Stimulated activated CD8-positive, alpha-beta memory T cell treated with anti-CD3 and anti-CD28 coated beads, Interleukin-2, amount 100 ng/mL, for 48 hours (primary cell): ENCODE results near the gene XPR1.

Source experiments
- DNase-seq, 2 donors: peaks; one replicate each; pipeline ENCODE4 v3.0.0-alpha.2; 2020; ENCODE audit warnings: low read depth in 2 of 2

XPR1 gene

GRCh38 chr1:180892272-180892671 lies 260.4 kb downstream of the XPR1 start:
- no peak for DNase-seq

- DNase-seq, result no peak
Observed at GRCh38 chr1:180892675-180893074, 260.9 kb downstream of the XPR1 start.

DNA sequence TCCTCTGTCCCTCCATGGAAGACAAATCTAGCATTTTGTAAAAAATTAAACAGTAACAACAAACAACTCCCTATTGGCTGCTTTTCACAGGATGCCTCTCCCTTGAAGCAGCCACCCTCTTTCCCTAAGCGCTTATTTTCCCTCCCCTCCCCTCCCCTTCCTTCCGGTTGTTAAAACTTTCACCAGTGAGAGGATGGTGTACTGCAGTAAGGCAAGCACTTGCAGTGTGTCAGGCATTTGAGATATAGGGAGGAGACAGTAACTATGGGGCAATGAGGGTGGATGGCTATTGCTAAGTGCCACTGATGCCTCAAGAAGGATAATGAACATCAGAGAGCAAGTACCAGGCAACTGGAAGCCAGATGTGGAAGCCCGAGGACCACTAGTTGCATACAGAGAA lies 261.8 kb downstream of the XPR1 start:
- DNase-seq, result no peak

GRCh38 chr1:180896161-180896560 lies 264.3 kb downstream of the XPR1 start:
- no peak for DNase-seq

GRCh38 chr1:180898441-180899219 lies 266.8 kb downstream of the XPR1 start:
- no peak for DNase-seq

DNA sequence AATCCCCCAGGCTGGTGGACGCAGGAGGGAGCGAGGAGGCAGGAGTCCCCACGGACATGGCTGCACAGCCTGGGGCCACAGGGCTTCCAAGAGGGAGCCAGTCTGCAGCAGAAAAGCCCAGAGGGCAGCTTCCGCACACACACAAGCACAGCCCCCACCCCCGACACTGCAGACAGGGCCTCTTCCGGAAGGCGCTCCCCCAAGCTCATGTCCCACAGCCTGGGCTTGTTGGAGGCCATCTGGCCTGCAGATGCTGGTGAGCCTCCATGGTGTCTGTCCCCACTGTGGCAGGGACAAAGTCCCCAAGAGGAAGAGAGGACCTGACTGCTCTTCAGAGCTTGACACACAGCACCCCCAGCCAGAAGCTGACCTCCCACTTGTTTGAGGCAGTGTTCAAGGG lies 267.4 kb downstream of the XPR1 start:
- DNase-seq, result no peak

DNA sequence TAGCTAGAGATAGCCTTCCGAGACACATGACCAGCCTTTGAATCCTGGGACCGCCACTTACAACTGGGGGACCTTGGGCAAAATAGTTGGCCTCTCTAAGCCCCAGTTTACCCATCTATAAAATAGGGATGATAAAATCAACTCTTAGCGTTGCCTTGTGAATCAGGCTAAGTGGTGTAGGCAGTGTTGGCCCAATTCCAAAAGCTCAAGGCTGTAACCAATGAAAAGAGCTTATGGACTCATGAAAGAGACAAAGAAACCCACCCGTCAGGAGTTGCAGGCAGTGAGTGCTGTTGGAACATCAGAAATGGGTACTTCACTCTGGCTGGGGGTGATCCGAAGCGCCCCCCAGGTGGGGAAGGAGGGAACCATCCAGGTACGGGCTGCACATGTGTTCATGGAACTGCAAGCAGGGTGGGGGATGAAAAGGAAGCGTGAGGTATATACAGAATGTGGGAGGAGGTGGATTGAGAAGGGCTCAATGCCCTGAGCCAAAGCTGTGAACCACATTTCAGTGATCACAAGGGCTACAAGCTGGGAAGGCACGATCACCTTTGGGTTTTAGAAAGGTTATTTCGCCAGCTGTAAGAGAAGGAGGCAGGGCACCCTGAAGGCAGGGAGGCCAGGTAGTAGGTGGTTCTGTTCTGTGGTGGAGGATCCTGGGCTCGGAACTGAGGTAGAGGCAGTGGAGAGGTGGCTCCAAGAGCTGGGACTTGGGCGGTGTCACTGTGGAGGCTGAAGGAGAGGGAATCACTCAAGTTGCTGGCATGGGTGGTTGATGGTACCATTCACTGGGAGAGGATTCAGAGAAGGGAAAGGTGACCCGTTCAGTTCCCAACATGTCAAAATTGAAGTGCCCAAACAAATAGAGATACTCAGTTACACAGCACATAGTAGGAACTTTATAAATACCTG lies 269.5 kb downstream of the XPR1 start:
- DNase-seq, result no peak

GRCh38 chr1:180902541-180902940 lies 270.7 kb downstream of the XPR1 start:
- DNase-seq, result no peak

DNA sequence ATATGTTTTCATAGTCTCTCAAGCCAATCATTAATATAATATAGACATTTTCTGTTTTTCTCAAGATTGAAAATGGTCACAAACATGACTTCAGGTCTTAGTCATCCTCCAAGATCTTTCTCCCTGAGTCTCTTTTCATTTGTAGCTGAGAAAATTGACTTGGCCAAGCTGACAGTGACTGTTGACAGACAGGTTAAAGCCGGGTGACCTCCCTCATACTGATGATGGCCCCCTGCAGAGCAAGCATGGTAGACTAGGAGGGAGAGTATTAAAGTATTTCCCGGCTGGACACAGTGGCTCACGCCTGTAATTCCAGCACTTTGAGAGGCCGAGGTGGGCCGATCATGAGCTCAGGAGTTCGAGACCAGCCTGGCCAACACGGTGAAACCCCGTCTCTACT lies 274.1 kb downstream of the XPR1 start:
- DNase-seq, result no peak

DNA sequence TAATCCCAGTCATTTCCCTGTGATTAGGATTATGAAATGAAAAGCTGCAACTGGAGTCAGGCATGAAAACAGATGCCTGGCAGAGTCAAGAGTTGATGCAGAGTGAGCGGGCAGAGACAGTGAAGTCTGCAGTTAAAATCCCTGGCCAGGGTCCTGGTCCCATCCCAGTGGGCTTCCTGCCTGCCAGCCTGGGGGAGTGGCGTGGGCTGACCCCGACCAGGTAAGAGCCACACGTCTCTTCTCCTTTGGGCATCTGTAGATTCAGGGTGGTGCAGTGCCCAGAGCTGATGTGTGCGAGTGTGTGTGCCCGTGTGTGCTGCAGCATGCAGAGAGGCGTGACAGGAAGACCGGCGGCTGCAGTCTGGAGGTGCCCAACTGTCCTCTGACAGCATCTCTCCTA lies 274.7 kb downstream of the XPR1 start:
- DNase-seq, result no peak

GRCh38 chr1:180907313-180908055 lies 275.7 kb downstream of the XPR1 start:
- DNase-seq, result no peak

DNA sequence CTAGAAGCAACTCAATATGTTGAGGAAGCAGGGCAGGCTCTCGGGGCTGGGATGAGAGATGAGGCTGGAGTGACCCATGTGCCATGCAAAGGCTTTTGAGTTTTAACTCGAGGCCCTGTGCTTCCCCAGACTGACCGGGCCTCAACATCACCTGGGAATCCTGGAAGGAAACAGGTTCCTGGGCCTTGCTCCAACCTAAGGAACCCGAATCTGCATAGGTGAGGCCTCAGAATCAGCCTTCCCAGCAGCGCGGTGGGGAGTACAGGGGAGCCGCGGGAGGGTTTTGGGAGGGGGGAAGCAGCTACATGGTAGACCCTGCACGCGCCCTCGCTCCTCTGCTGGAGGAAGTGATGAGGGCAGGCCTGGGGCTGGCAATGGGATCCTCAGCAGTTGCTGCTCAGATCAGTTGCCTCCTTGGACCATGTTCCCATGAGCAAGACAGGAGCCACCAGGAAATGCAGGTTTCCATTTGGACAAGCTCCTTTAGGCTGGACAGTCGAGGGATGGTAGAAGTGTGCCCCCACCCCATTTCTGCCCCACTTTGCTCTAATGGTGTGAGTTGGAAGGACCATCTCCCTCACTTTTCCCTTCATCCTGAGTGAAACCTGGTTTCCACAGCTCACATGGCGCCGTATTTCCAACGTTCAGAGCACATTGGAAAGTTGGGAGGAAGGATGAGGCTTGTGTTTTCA lies 276.4 kb downstream of the XPR1 start:
- no peak for DNase-seq

DNA sequence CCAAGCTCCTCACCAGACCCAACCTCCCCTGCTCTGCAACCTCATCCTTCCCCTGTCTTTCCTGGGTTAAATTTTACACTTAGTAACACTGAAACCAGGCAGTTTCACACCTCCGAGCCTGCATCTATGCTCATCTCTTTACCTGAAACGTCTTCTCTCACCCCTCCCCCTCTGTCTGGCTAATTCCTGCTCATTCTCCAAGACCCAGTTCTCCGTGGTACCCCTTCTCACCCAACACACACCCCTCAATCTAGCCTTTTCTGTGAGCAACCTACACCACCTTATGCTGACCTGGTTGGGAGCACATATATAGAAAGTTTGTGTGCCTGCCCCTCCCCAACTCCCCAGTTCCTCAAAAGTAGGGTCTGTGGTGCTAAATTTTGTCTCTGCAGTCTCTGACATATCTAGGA lies 277.2 kb downstream of the XPR1 start:
- DNase-seq, result no peak

DNA sequence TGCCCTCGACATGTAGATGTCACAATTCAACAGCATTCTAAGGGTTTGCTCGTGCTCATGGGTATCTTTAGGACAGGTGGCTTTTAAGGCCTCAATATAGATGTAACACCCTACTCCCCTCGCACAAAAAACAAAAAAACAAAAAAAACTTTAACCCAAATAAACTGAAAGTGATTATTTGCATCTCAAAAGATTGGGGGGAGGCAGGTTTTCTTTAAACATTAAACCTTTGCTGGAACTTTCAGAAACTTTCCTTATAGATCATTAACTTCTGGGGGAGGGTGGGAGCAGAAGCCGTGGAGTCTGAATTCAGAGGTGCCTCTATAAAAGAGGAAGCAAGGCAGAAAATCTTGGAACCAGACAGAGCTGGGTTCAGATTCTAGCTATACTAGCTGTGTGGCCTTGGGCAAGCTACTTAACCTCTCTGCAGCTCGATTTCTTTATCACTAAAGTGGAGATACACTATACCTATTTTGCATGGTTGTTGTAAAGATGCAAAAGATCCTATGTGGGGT lies 277.7 kb downstream of the XPR1 start:
- DNase-seq, result no peak

DNA sequence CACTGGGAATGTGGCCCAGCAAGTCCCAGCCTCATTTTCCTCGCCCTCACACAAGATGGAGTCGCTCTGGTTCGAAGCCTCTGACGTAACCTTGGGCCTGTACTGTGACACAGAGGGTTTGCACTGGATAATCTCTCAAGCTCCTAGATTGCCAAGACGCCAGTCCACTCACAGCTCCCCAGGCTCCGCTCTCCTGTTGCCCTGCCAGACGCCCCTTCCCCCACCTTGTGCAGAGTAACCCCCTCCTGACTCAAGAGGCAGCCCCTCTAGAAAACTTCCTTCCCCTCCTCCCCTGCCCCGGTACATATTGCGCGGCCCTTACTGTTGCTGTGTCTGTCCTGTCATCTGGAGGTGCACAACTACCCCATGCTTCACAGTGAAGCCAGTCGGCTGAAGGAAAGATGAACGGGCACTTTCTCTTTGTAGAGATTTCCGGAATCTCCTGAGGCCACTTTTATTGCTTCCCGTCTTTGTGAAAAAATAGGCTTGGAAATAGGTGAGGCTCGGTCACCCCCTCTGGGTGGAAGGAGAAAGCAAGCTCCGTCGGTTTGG lies 279.9 kb downstream of the XPR1 start:
- DNase-seq, result no peak

- no peak for DNase-seq
Observed at GRCh38 chr1:180912211-180912800, 280.5 kb downstream of the XPR1 start.

DNA sequence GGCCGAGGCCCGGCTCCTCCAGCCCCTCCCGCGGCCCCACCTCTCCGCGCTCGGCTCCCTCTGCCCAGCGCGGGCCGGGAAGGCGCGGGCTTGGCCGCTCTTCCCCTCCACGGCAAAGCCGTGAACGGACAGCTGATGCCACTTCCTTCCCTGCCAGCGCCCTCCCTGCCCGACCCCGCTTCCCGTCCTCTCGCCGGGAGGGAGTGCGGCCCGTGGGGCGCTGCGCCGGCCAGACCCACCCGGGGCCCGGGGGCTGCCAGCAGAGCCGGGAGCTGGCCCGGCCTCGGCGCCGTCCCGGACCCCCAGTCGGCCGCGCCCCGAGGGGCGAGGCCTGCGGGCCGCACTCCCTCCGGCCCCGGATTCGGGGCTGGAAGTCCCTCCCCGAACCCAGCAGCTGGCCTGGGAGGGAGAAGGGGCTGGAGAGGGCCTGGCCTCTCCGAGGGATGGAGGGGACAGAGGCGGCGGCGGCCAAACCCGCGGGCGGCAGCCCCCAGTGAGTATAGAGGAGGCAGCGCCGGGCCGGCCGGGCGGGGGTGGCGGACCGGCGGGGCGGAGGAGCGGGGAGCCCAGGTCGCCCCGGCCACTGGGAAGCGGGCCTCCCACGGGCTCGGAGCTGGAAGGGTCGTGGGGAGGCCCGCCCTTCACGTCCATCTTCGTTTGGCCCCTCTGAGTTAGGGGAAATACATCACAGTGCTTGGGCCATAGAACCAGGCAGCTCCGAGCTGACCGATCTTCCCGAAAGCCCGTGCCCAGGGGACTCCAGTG lies 281.2 kb downstream of the XPR1 start, which contains the start of gene KIAA1614:
Gene KIAA1614, plus strand, starts transcription at position 97 of the 765 bp plus-strand sequence. Its CDS starts 347 bp downstream, at position 444.
- DNase-seq, result no peak

- DNase-seq, result no peak
Observed at GRCh38 chr1:180915426-180915965, 283.7 kb downstream of the XPR1 start.

GRCh38 chr1:180916012-180916770 lies 284.4 kb downstream of the XPR1 start:
- no peak for DNase-seq
